Upper lobe of left lung (tissue), 4 donors: ENCODE results near the gene ZNF853.

Experiments
- CTCF ChIP-seq, 6 experiments: fragments of 450-650 bp in 4 of 6; fragments of 200-600 bp in 2 of 6; sonication (generic) in 2 of 6; IDR thresholded peaks; one replicate each; pipeline ENCODE4 v1.5.1; 2016 to 2019; ENCODE audit warnings: antibody characterized with exemption in 6 of 6
- EP300 ChIP-seq, 4 donors: sonication (generic); formaldehyde crosslinking; IDR thresholded peaks; one replicate each; pipeline ENCODE4 v1.5.1; 2017; ENCODE audit warnings: antibody characterized with exemption in 4 of 4, control low read depth in 2 of 4
- POLR2A ChIP-seq, 4 donors: fragments of 450-650 bp; IDR thresholded peaks; one replicate each; pipeline ENCODE4 v1.5.1; 2016 to 2017; ENCODE audit warnings: antibody characterized with exemption in 4 of 4, mild to moderate bottlenecking in 2 of 4
- POLR2AphosphoS5 ChIP-seq, 2 donors: sonication (generic); formaldehyde crosslinking; IDR thresholded peaks; one replicate each; pipeline ENCODE4 v1.5.1; 2017; ENCODE audit warnings: antibody characterized with exemption in 2 of 2

DNA sequence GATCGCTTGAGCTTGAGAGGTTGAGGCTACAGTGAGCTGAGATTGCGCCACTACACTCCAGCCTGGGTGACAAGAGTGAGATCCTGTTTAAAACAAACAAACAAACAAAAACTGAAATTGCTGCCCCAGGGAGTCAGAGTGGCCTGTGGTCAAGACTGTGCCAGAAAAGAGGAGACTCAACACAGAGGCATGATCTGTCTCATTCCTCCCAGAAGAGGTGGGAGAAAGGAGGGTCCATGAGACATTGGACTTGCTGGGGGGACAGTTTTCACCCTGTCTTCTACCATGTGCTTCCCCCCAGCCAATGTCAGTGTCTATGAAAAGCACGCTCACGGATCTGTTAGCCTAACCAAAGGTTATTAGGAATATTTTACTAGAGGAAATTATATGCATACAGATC lies 3.2 kb downstream of the ZNF853 start:
- TF ChIP-seq CTCF (IDR thresholded peaks at IDR 0.05), result no peak
- no peak for TF ChIP-seq POLR2AphosphoS5 (IDR thresholded peaks at IDR 0.05)
- TF ChIP-seq POLR2A (IDR thresholded peaks at IDR 0.05), result no peak
- no peak for TF ChIP-seq EP300 (IDR thresholded peaks at IDR 0.05)
